Natural killer cell (primary cell): ENCODE data around the gene ILK. TPM values are rescaled to one million over a fixed set of nuclear protein-coding genes. Genes with fewer than 3 reads are reported as not detected.

Experiments
- ATAC-seq, 3 donors: fragments of 150-1000 bp in 2 of 3; fragments of 200-7000 bp in 1 of 3; cut with Tn5 transposase; 1 replicate in 1 of 3; 2 replicates in 2 of 3; pipeline ENCODE4 v1.10.0; 2021; ENCODE audit warnings: mild to moderate bottlenecking in 2 of 3, moderate library complexity in 2 of 3
- DNase-seq, 2 donors: peaks; one replicate each; pipeline versions ENCODE4 v3.0.0 to v3.0.0-alpha.2; 2013 to 2021; ENCODE audit warnings: mixed read lengths in 1 of 2
- H3K27ac ChIP-seq: one replicate; pipeline ENCODE4 v1.5.1; 2013; ENCODE audit warnings: mild to moderate bottlenecking, low read length
- H3K27me3 ChIP-seq: one replicate; pipeline ENCODE4 v1.6.1; 2013; ENCODE audit warnings: low read length; ENCODE audit not compliant: control insufficient read depth, insufficient read depth
- H3K36me3 ChIP-seq: one replicate; pipeline ENCODE4 v1.6.1; 2013; ENCODE audit warnings: low read length; ENCODE audit not compliant: control insufficient read depth, insufficient read depth
- H3K4me1 ChIP-seq: one replicate; pipeline ENCODE4 v1.6.1; 2013; ENCODE audit warnings: low read length; ENCODE audit not compliant: control insufficient read depth, insufficient read depth
- H3K4me3 ChIP-seq: one replicate; pipeline ENCODE4 v1.5.1; 2013; ENCODE audit warnings: low read length
- H3K9me3 ChIP-seq: one replicate; pipeline ENCODE4 v1.6.1; 2013; ENCODE audit warnings: low read length; ENCODE audit not compliant: control insufficient read depth, insufficient read depth
- H3K27ac Mint-ChIP-seq, 2 donors: one replicate each; pipeline ENCODE4 v1.8.0; 2022; ENCODE audit warnings: mild to moderate bottlenecking in 2 of 2, mixed read lengths in 2 of 2, moderate library complexity in 1 of 2
- H3K27me3 Mint-ChIP-seq, 2 donors: one replicate each; pipeline ENCODE4 v1.8.0; 2022; ENCODE audit warnings: low read depth in 2 of 2, mixed read lengths in 2 of 2
- H3K36me3 Mint-ChIP-seq: one replicate; pipeline ENCODE4 v1.8.0; 2022; ENCODE audit warnings: mixed read lengths
- H3K4me1 Mint-ChIP-seq, 2 donors: one replicate each; pipeline ENCODE4 v1.8.0; 2022; ENCODE audit warnings: mixed read lengths in 2 of 2
- H3K4me3 Mint-ChIP-seq: one replicate; pipeline ENCODE4 v1.8.0; 2022; ENCODE audit warnings: mild to moderate bottlenecking, moderate library complexity, mixed read lengths
- H3K9me3 Mint-ChIP-seq, 2 donors: one replicate each; pipeline ENCODE4 v1.8.0; 2022; ENCODE audit warnings: mixed read lengths in 2 of 2
- WGBS: methylation state at CpG from one replicate; pipeline ENCODE4 v1.1.7; 2013; ENCODE audit warnings: missing lambda C conversion rate; ENCODE audit not compliant: insufficient coverage; 5-methylcytosine and 5-hydroxymethylcytosine counted together
- intact Hi-C: fragments of 100-400 bp; cut with micrococcal nuclease; formaldehyde crosslinking; loops from one replicate; pipeline ENCODE4 v1.14.2; 2022
- total RNA-seq, 4 donors: library from RNA; stranded (reverse); fragments of 120-200 nt in 1 of 4; gene quantifications; one replicate each; pipeline versions ENCODE4 v1.2.3 to v1.2.4, GENCODE V29; 2013 to 2022
- TF ChIP-seq, protein P1 (sequence below): fragments of 200-600 bp; IDR thresholded peaks from one replicate; pipeline ENCODE4 v1.8.0; 2022; ENCODE audit warnings: antibody characterized with exemption

ILK gene
- total RNA-seq, 3 donors from 2014 or later (not counting 1 experiment from before 2014, with no cell fraction given): 109 to 145 (median 142) TPM

DNA sequence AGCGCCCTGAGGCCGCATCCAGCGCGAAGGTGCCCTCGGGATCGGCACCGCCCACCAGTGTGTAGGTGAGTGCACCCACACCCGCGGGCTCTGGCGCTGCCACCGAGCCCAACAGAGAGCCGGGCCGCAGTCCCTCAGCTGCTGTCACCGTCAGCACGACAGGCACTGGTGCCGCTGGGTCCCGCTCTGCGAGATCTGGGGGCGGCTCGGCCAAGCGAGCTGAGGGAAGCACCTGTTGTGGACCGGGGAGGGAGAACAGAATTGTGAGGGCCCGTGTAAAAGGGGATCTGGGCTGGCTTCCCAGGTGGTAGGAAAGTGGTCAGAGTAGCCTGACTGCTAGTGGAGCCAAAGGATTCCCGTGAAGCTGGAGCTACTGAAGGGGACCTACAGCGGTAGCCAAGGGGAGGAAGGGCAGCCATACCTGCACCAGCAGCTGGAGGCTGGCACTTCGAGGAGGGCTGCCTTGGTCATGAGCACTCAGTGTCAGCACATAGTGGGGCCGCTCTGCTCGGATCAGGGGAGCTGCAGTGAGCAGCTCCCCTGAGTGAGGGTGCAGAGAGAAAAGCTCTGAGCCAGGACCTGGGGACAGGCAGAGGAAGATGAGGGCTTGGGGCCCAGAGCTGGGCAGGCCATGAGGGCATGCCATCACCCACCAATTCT, 27.2 kb downstream of the ILK start:
- Histone ChIP-seq H3K9me3 (no peaks in the 10 kb centered on the region), H3K27me3 (no peaks in the 10 kb centered on the region), H3K4me1 (peaks cover 13% of the 10 kb centered on the region), H3K27ac (no peak overlapping the region), H3K36me3 (no peaks in the 10 kb centered on the region), H3K4me3 (no peak overlapping the region)
- DNase-seq (no peak), ATAC-seq (no peak)
- Mint-ChIP-seq H3K36me3 (no peaks in the 10 kb centered on the region), H3K4me3 (no peak overlapping the region), H3K27ac (no peak overlapping the region), H3K4me1 (peaks cover 9 to 12% of the 10 kb centered on the region in 2 donors), H3K27me3 (no peaks in the 10 kb centered on the region), H3K9me3 (no peaks in the 10 kb centered on the region)
- intact Hi-C loops: no loop called here
- TF ChIP-seq, protein P1, sequence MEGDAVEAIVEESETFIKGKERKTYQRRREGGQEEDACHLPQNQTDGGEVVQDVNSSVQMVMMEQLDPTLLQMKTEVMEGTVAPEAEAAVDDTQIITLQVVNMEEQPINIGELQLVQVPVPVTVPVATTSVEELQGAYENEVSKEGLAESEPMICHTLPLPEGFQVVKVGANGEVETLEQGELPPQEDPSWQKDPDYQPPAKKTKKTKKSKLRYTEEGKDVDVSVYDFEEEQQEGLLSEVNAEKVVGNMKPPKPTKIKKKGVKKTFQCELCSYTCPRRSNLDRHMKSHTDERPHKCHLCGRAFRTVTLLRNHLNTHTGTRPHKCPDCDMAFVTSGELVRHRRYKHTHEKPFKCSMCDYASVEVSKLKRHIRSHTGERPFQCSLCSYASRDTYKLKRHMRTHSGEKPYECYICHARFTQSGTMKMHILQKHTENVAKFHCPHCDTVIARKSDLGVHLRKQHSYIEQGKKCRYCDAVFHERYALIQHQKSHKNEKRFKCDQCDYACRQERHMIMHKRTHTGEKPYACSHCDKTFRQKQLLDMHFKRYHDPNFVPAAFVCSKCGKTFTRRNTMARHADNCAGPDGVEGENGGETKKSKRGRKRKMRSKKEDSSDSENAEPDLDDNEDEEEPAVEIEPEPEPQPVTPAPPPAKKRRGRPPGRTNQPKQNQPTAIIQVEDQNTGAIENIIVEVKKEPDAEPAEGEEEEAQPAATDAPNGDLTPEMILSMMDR: no peak
- 96% methylated on average over 28 of the region's 28 CpGs for WGBS

DNA sequence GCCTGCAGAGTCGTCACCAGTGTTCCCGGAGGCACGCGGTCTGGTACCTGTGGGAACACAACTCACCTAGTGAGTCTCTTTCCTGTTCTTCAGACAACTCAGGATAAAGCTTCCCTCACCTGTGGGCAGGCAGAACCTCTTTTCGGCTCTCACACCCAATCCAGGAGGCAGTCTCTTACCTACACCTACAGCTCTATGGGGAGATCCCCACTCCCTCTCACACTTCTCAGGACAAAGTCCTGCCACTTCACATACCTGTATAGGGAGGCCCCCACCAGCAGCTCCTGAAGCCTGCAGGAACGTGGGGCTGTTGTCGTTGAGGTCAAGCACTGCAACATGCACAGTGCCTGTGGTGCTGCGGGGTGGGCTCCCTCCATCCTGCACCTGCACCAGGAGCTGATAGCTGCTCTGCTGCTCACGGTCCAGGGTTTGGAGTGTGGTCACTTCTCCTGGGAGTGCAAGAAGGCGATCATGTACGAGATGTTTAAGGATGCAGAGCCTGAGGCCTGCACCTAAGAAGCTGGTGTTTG, 27.9 kb downstream of the ILK start:
- no peaks in the 10 kb centered on the region for H3K9me3 ChIP-seq
- no peak overlapping the region for H3K4me3 ChIP-seq
- Mint-ChIP-seq H3K4me3 (no peak overlapping the region), H3K36me3 (no peaks in the 10 kb centered on the region), H3K27me3 (no peaks in the 10 kb centered on the region), H3K4me1 (peaks cover 9% of the 10 kb centered on the region in 2 donors), H3K27ac (no peak overlapping the region), H3K9me3 (no peaks in the 10 kb centered on the region)
- no peaks in the 10 kb centered on the region for H3K27me3 ChIP-seq
- 91% methylated on average over 11 of the region's 11 CpGs for WGBS
- TF ChIP-seq, protein P1: no peak
- intact Hi-C loops: no loop called here
- no peaks in the 10 kb centered on the region for H3K36me3 ChIP-seq
- H3K4me1 ChIP-seq: peaks cover 19% of the 10 kb centered on the region
- DNase-seq: no peak
- H3K27ac ChIP-seq: no peak overlapping the region
- no peak for ATAC-seq

DNA sequence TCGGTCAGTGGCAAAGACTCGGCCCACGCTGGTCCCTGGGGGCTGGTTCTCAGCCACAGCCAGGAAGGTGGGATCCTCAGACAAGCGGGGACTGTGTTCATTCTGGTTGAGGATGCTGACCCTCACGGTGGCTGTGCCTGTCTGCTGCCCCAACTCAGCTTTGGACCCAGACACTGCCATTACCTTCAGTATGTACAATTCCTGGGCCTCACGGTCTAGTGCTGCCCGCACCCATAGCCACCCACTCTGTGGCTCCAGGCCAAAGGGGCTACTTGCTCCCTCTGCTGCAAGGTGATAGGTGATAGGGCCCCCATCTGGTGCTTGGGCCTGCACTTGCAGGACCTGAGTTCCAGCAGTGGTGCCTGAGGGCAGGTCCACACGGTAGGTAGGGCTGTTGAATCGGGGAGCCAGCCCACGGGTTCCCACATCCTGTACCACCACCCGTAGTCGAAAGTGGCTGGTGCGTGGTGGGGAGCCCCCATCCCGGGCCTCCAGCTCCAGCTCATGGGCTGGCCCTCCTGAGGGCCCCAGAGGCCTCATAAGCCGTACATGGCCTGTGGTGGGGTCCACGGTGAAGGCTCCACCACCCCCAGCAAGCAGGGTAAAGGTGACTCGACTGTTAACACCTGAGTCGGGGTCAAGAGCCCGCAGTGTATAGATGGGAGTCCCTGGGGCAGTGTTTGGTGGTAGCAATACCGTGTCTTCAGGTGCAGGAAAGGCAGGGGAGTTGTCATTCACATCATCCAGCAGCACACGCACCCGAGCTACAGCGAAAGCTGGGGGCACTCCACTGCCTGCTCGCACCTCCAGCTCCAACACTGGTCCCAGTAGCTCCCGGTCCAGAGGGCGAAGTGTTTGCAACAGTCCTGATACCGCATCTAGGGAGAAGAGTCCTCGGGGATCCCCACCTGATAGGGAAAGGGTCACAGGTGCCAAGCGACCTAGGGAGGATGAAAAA, 28.8 kb downstream of the ILK start:
- no peak overlapping the region for H3K4me3 Mint-ChIP-seq
- DNase-seq: no peak
- H3K4me1 ChIP-seq: peaks cover 15% of the 10 kb centered on the region
- 90% methylated on average over 29 of the region's 29 CpGs for WGBS
- H3K9me3 Mint-ChIP-seq: no peaks in the 10 kb centered on the region
- intact Hi-C loops: no loop called here
- H3K4me3 ChIP-seq: no peak overlapping the region
- H3K27me3 ChIP-seq: no peaks in the 10 kb centered on the region
- peaks cover 5 to 7% of the 10 kb centered on the region in 2 donors for H3K4me1 Mint-ChIP-seq
- H3K27ac ChIP-seq: no peak overlapping the region
- H3K27ac Mint-ChIP-seq: no peak overlapping the region
- no peak for ATAC-seq
- H3K36me3 ChIP-seq: no peaks in the 10 kb centered on the region
- H3K27me3 Mint-ChIP-seq: no peaks in the 10 kb centered on the region
- H3K9me3 ChIP-seq: no peaks in the 10 kb centered on the region
- TF ChIP-seq, protein P1: no peak
- no peaks in the 10 kb centered on the region for H3K36me3 Mint-ChIP-seq
